HG02870 (cell line): ENCODE results near the gene DDX1.
"Not testable (repeated sequence)": the region's sequence is repeated elsewhere in the genome, so short reads cannot be mapped to it uniquely, and the experiment has no call there.

Experiments
- ATAC-seq: cut with Tn5 transposase; IDR thresholded peaks from one replicate; pipeline ENCODE4 v1.9.1; 2021; ENCODE audit warnings: mild to moderate bottlenecking, moderate library complexity; ENCODE audit not compliant: unreplicated experiment

Gene DDX1

GRCh38 chr2:15614545-15615300 lies 23.1 kb downstream of the DDX1 start:
- no peak for ATAC-seq

DNA sequence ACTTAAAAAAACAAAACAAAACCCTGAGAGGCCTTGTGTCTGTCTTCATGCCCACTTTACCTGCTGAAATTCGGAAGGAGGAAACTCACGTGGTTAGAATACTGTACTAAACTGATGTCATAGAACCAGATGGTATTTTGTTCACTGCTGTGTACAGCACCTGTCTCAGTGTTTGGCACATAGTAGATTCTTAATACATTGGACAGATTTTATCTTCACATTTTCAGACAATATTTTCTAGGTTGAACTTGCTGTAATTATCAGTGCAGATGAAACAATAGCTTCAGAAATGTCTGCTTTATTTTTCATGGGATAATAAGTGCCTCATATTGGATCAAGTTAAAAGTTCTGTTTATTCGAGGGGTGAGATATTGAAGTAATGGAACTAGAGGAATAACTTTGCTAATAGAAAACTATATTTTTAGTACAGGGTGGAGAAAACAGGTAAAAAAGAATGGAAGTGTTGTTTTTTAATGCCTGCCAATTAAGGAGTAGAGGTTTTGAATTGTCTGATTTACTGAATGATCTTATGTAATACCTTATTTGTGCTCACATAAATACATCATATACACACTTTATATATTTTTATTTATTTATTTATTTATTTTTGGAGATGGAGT lies 23.7 kb downstream of the DDX1 start:
- ATAC-seq = no peak

DNA sequence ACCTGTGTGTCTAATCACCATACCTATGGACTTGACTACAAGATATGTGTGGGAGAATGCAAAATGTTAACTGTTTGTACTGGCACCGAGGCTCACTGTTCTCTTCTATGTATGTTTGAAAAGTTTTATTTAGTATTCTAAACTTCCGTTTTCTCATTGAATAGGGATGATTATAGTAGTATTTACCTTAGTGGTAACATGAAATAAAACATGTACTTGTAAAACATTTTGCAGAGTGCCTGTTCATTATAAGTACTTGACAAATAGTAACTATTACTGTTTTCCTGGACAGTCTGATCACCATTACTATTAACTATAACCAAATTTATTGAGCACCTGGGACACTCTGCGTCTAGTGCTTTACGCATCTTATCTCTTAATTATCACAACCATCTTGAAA lies 24.8 kb downstream of the DDX1 start:
- ATAC-seq = no peak

GRCh38 chr2:15616850-15617777 lies 25.4 kb downstream of the DDX1 start:
- no peak for ATAC-seq

DNA sequence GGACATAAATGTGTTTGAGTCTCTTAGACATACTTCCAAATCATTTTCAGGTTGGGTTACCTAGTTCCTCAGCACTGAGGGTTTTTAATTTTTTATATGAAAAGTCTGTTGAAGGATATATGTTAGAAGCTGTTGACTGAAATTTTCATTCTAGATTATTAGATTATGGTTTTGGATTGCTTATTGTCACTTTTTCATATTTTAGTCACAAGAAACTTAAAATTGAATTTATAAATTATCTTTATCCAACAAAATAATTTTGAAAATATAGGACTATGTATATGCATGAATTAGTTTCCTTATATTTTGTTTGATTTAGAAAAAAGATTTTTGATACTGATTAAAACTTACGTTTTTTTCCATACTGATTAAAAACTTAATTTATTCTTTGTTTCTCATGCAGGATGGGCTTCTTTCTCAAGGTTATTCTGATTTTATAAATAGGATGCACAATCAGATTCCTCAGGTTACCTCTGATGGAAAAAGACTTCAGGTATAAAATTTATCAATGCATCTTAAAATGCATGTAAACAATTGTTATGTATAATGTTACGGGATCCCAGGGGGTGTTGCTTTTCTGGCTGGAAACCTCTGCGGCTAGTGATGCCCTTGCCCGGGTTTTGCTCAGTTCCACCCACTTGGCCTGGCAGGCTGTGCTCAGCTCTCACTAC lies 26.2 kb downstream of the DDX1 start:
- no peak for ATAC-seq

DNA sequence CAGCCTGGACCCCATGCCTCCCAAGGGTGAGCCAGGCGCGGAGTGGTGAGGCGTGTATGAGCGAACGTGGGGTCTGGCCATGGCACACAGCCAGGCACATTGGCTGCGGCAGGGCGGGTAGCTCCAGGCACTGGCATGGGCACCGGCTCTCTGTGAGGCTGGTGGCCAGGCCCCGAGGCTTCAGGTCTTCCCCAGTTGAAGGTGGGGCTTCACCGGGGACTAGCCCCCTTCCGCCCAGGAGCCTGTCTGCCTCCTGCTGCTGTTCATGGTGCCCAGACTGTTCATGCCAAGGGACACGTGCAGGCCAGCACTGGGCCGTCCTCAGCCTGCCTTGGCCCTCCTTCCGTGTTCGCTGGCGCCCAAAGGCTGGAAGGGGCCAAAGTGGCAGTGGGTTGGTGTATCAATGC lies 26.8 kb downstream of the DDX1 start:
- no peak for ATAC-seq

DNA sequence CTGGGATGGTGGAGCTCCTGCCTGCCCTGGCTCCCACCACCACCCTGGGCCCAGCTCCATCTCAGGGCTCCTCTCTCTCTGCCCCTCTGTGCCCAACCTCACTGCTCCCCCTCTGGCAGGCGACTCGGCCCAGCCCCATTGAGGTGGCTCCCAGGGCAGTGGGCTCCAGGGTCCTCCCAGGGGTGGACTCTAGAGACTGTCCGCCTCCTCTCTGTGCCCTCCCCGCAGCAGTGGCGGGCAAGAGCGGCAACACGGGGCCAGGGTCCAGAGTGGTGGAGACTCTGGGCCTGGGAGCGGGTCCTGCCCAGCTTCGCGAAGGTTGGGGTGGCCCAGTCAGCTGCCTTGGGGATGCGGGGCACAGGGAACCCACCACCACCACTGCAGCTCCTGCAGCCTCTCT lies 27.4 kb downstream of the DDX1 start:
- ATAC-seq = no peak

- ATAC-seq = no peak
Measured at GRCh38 chr2:15619510-15619909, 27.8 kb downstream of the DDX1 start.

DNA sequence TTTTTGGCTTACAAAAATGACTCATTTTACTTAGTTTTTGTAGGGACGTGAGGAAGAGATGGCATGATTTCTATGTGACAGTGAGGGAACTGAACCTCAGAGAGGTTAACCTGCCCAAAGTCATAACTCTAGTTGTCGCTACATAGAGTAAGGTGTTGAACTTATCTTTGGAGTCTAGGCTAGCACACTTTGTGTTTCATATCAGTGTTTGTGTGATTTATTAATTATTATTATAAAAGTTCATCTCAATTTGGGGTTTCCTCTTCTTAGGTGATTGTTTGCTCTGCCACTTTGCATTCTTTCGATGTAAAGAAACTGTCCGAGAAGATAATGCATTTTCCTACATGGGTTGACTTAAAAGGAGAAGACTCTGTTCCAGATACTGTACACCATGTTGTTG lies 28.3 kb downstream of the DDX1 start:
- no peak for ATAC-seq

DNA sequence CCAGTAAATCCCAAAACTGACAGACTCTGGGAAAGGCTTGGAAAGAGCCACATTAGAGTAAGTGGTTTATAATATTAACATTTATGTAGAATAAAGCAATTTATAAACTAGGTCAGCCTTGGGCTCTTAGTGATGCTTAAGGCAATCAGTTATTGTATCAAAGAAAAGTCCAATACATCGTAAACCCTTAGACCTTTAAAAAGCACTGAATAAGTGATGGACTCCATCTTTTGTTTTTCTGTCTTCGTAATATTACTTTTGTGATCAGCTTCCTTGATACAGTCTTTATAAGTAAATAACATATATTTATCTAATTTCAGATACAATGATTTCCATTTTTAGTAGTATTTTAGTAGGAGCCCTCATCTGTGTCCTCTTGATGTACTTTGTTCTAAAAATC lies 28.7 kb downstream of the DDX1 start:
- no peak for ATAC-seq

DNA sequence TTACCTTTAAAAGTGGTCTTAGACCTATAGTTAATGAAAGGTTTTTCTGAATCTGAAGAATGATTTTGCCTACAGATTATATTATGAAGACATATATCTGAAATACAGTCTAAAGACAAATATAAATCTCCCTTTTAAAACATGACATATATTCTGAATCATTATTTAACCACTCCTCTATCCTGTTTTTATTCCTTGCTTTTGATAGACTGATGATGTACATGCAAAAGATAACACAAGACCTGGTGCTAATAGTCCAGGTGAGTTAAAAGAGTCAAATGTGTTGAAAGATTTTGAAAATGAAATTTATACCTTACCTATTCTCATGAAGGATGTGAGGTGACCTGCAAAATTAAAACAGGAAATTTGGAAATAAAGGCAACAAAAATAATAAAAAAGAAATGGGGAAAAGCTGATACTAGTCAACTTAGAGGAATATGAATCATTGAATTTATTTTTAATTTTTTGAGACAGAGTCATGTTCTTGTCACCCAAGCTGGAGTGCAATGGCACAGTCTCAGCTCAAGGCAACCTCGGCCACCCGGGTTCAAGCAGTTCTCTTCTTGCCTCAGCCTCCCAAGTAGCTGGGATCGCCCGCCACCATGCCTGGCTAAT lies 29.3 kb downstream of the DDX1 start:
- no peak for ATAC-seq

DNA sequence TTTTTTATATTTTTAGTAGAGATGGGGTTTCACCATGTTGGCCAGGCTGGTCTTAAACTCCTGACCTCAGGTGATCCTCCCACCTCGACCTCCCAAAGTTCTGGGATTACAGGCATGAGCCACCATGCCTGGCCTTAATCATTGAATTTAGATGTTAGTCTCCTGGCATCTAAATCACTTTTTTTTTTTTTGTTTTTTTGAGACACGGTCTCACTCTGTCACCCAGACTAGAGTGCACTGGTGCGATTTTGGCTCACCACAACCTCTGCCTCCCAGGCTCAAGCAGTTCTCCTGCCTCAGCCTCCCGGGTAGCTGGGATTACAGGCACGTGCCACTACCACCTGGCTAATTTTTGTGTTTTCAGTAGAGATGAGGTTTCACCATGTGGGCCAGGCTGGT lies 29.8 kb downstream of the DDX1 start:
- not testable (repeated sequence) for ATAC-seq

- ATAC-seq = no peak
Measured at GRCh38 chr2:15622214-15622613, 30.5 kb downstream of the DDX1 start.

DNA sequence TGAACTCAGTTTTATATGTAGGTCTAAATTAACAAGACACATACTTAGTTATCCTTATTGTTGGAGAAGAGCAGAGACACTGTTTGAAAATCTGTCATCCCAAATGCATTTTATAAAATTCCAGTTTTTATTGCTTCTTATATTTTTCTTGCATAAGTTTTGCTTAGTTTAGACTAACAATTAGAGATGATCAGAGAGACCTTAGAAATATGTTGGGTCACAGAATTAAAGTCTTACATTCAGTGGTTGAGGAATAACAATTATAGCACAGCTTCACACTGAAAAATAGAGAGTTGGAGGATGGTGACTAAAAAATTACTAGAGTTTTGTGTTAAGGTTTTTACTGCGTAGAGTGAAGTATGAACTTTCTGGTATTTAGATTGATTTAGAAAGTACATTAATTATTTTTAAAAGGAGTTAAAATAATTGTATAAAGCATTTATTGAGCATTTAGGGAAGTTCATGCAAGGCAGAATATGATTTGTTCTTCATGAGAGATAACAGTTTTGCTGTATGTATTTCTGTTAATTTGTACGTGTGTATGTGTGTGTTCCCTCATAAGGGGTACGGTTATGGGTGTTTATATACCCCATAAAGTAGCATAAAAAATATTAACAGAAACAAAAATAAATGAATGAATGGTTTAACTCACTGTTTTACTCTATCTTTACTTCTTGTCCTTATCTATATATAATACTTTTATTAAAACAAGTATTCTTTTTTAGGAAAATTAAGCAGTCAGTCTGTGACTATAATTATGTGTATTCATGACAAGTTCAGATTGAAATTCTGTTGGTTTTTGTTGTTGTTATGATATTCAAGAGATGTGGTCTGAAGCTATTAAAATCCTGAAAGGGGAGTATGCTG lies 31.2 kb downstream of the DDX1 start:
- no peak for ATAC-seq

DNA sequence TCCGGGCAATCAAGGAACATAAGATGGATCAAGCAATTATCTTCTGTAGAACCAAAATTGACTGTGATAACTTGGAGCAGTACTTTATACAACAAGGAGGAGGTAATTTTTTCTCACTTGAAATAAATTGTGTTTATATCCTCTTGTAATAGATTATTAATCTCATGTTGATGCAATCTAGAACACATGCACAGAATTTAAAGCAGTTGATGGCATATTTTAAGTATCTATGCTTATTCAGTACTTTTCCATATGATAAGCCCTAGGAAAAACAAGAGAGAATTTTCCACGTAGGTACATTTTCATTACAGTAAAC lies 31.8 kb downstream of the DDX1 start:
- no peak for ATAC-seq

DNA sequence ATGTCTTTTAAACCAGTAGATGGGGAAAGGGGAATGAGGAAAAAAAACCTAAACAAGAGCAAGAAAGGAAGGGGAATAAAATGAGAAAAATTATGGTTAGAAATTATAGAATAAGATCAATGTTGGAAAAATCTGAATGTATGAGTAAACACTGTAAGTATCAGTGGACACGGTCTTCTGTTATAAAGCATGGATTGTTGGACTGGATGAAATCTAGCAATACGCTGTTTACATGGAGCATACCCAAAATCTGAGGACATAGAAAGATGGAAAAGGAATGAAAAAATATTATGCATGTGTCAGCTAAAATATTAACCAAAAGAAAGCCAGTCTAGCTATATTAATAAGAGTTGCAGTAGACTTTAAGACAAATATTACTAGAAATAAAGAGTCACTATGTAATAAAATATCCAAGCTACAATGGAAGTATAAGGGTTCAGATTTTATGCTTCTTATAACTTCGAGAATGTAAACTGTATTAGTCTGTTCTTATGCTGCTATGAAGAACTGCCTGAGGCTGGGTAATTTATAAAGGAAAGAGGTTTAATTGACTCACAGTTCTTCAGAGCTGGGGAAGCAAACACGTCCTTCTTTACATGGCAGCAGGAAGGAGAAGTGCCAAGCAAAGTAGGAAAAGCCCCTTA lies 32.4 kb downstream of the DDX1 start:
- no peak for ATAC-seq

DNA sequence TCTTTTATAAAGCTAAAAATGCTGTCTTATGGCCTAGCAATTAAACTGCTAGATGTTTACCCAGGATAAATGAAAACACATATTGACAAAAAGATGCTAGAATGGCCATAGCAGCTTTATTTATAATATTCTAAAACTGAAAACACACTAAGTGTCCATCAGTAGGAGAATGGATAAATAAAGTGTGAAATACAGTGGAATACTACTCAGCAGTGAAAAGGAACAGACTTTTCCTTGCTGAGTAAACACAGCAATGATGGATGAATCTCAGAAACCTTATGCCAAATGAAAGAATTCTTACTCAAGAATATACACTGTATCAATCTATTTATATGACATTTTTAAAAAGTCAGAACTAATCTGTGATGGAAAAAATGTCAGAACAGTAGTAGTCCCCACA lies 33.2 kb downstream of the DDX1 start:
- ATAC-seq = no peak

DNA sequence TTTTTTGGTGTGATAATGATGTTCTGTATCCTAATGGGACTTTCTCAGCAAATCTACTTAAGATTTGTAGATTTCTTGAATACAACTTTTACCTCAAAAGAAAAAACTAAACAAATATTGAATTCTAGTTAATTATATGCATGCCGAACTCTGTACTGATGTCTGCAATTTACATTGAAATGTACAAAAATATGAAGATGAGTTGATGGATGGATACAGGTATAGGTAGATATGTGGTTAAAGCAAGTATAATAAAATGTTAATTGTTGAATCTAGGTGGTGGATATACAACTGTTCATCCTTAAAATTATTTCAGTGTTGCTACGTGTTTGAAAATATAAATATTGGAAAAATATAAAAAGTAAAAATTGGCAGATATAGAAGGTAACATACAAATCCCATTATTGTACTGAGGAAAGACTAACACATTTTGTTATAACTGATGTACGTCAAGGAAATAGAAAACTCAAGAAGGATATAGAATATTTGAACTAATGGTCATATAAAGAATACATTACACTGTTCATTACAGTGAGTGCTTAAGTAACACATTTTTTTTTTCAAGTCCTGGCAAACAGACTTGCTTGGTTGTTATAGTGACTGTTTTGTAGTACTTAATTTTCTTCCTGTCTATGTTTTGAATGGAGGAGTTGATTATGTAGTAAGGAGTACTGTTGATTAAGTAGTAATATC lies 33.8 kb downstream of the DDX1 start:
- ATAC-seq = no peak

- no peak for ATAC-seq
Measured at GRCh38 chr2:15626126-15626525, 34.5 kb downstream of the DDX1 start.
